ENCODE measurements around the gene PGBD5. TPM values are rescaled to one million over a fixed set of nuclear protein-coding genes. Genes with fewer than 3 reads are reported as not detected.

PGBD5 gene
- polyA plus RNA-seq, 1 donor = 1.6 TPM

GRCh38 chr1:230295367-230295766 is 130.8 kb downstream of the PGBD5 start:
- H3K27me3 ChIP-seq (ENCODE audit: control insufficient read depth, insufficient read depth, low read length) = no peaks in the 10 kb centered on the region
- H3K36me3 ChIP-seq (ENCODE audit: control insufficient read depth, insufficient read depth, low read length) = no peaks in the 10 kb centered on the region
- no peak for DNase-seq
- H3K4me3 ChIP-seq (ENCODE audit: low read length) = no peak overlapping the region
- peaks cover 14% of the 10 kb centered on the region for H3K4me1 ChIP-seq (ENCODE audit: control insufficient read depth, insufficient read depth, low read length)
- H3K9me3 ChIP-seq (ENCODE audit: control insufficient read depth, low read depth, low read length) = no peaks in the 10 kb centered on the region
- H3K27ac ChIP-seq (ENCODE audit: low read length) = no peak overlapping the region
- no CpG with 5 or more reads among the region's 3 CpGs for WGBS (ENCODE audit: insufficient coverage, low lambda C conversion rate)

- H3K27ac ChIP-seq (ENCODE audit: low read length) = no peak overlapping the region
- no peaks in the 10 kb centered on the region for H3K36me3 ChIP-seq (ENCODE audit: control insufficient read depth, insufficient read depth, low read length)
- H3K27me3 ChIP-seq (ENCODE audit: control insufficient read depth, insufficient read depth, low read length) = no peaks in the 10 kb centered on the region
- no peak for DNase-seq
- no peaks in the 10 kb centered on the region for H3K9me3 ChIP-seq (ENCODE audit: control insufficient read depth, low read depth, low read length)
- WGBS (ENCODE audit: insufficient coverage, low lambda C conversion rate) = no CpG with 5 or more reads among the region's 7 CpGs
- no peaks in the 10 kb centered on the region for H3K4me1 ChIP-seq (ENCODE audit: control insufficient read depth, insufficient read depth, low read length)
- no peak overlapping the region for H3K4me3 ChIP-seq (ENCODE audit: low read length)
Measured at GRCh38 chr1:230293390-230293700, 132.8 kb downstream of the PGBD5 start.

GRCh38 chr1:230292689-230293389 is 133.3 kb downstream of the PGBD5 start:
- no peaks in the 10 kb centered on the region for H3K36me3 ChIP-seq (ENCODE audit: control insufficient read depth, insufficient read depth, low read length)
- DNase-seq = no peak
- H3K27me3 ChIP-seq (ENCODE audit: control insufficient read depth, insufficient read depth, low read length) = no peaks in the 10 kb centered on the region
- H3K27ac ChIP-seq (ENCODE audit: low read length) = no peak overlapping the region
- H3K4me3 ChIP-seq (ENCODE audit: low read length) = no peak overlapping the region
- H3K9me3 ChIP-seq (ENCODE audit: control insufficient read depth, low read depth, low read length) = no peaks in the 10 kb centered on the region
- no peaks in the 10 kb centered on the region for H3K4me1 ChIP-seq (ENCODE audit: control insufficient read depth, insufficient read depth, low read length)
- 27% methylated on average over 2 of the region's 12 CpGs for WGBS (ENCODE audit: insufficient coverage, low lambda C conversion rate)

- WGBS (ENCODE audit: insufficient coverage, low lambda C conversion rate) = 48% methylated on average over 2 of the region's 28 CpGs
- no peaks in the 10 kb centered on the region for H3K27me3 ChIP-seq (ENCODE audit: control insufficient read depth, insufficient read depth, low read length)
- no peaks in the 10 kb centered on the region for H3K9me3 ChIP-seq (ENCODE audit: control insufficient read depth, low read depth, low read length)
- no peaks in the 10 kb centered on the region for H3K36me3 ChIP-seq (ENCODE audit: control insufficient read depth, insufficient read depth, low read length)
- DNase-seq = no peak
- H3K4me3 ChIP-seq (ENCODE audit: low read length) = no peak overlapping the region
- no peaks in the 10 kb centered on the region for H3K4me1 ChIP-seq (ENCODE audit: control insufficient read depth, insufficient read depth, low read length)
- no peak overlapping the region for H3K27ac ChIP-seq (ENCODE audit: low read length)
Measured at GRCh38 chr1:230291731-230292620, 134.2 kb downstream of the PGBD5 start.

- Histone ChIP-seq H3K9me3 (ENCODE audit: control insufficient read depth, low read depth, low read length) (no peaks in the 10 kb centered on the region), H3K36me3 (ENCODE audit: control insufficient read depth, insufficient read depth, low read length) (no peaks in the 10 kb centered on the region), H3K4me1 (ENCODE audit: control insufficient read depth, insufficient read depth, low read length) (no peaks in the 10 kb centered on the region), H3K27ac (ENCODE audit: low read length) (no peak overlapping the region), H3K27me3 (ENCODE audit: control insufficient read depth, insufficient read depth, low read length) (no peaks in the 10 kb centered on the region), H3K4me3 (ENCODE audit: low read length) (no peak overlapping the region)
- DNase-seq = no peak
- WGBS (ENCODE audit: insufficient coverage, low lambda C conversion rate) = 97% methylated on average over 3 of the region's 5 CpGs
Measured at GRCh38 chr1:230289350-230289644, 136.8 kb downstream of the PGBD5 start.

- H3K4me1 ChIP-seq (ENCODE audit: control insufficient read depth, insufficient read depth, low read length) = no peaks in the 10 kb centered on the region
- no CpG with 5 or more reads among the region's 14 CpGs for WGBS (ENCODE audit: insufficient coverage, low lambda C conversion rate)
- DNase-seq = no peak
- H3K4me3 ChIP-seq (ENCODE audit: low read length) = no peak overlapping the region
- no peaks in the 10 kb centered on the region for H3K9me3 ChIP-seq (ENCODE audit: control insufficient read depth, low read depth, low read length)
- H3K27ac ChIP-seq (ENCODE audit: low read length) = no peak overlapping the region
- no peaks in the 10 kb centered on the region for H3K27me3 ChIP-seq (ENCODE audit: control insufficient read depth, insufficient read depth, low read length)
- no peaks in the 10 kb centered on the region for H3K36me3 ChIP-seq (ENCODE audit: control insufficient read depth, insufficient read depth, low read length)
Measured at GRCh38 chr1:230288641-230289349, 137.3 kb downstream of the PGBD5 start.

- Histone ChIP-seq H3K36me3 (ENCODE audit: control insufficient read depth, insufficient read depth, low read length) (no peaks in the 10 kb centered on the region), H3K4me3 (ENCODE audit: low read length) (no peak overlapping the region), H3K4me1 (ENCODE audit: control insufficient read depth, insufficient read depth, low read length) (peaks cover under 1% of the 10 kb centered on the region), H3K27me3 (ENCODE audit: control insufficient read depth, insufficient read depth, low read length) (no peaks in the 10 kb centered on the region), H3K27ac (ENCODE audit: low read length) (no peak overlapping the region), H3K9me3 (ENCODE audit: control insufficient read depth, low read depth, low read length) (no peaks in the 10 kb centered on the region)
- no CpG with 5 or more reads among the region's 17 CpGs for WGBS (ENCODE audit: insufficient coverage, low lambda C conversion rate)
- DNase-seq = no peak
Measured at GRCh38 chr1:230287674-230288315, 138.3 kb downstream of the PGBD5 start.

GRCh38 chr1:230286890-230287269 is 139.3 kb downstream of the PGBD5 start:
- H3K36me3 ChIP-seq (ENCODE audit: control insufficient read depth, insufficient read depth, low read length) = no peaks in the 10 kb centered on the region
- H3K27ac ChIP-seq (ENCODE audit: low read length) = no peak overlapping the region
- H3K27me3 ChIP-seq (ENCODE audit: control insufficient read depth, insufficient read depth, low read length) = no peaks in the 10 kb centered on the region
- no peak for DNase-seq
- no peaks in the 10 kb centered on the region for H3K9me3 ChIP-seq (ENCODE audit: control insufficient read depth, low read depth, low read length)
- H3K4me3 ChIP-seq (ENCODE audit: low read length) = no peak overlapping the region
- no CpG with 5 or more reads among the region's 10 CpGs for WGBS (ENCODE audit: insufficient coverage, low lambda C conversion rate)
- peaks cover 7% of the 10 kb centered on the region for H3K4me1 ChIP-seq (ENCODE audit: control insufficient read depth, insufficient read depth, low read length)

- DNase-seq = no peak
- H3K27ac ChIP-seq (ENCODE audit: low read length) = no peak overlapping the region
- WGBS (ENCODE audit: insufficient coverage, low lambda C conversion rate) = 100% methylated on average over 2 of the region's 21 CpGs
- H3K4me1 ChIP-seq (ENCODE audit: control insufficient read depth, insufficient read depth, low read length) = peaks cover 12% of the 10 kb centered on the region
- no peak overlapping the region for H3K4me3 ChIP-seq (ENCODE audit: low read length)
- H3K27me3 ChIP-seq (ENCODE audit: control insufficient read depth, insufficient read depth, low read length) = no peaks in the 10 kb centered on the region
- H3K36me3 ChIP-seq (ENCODE audit: control insufficient read depth, insufficient read depth, low read length) = no peaks in the 10 kb centered on the region
- H3K9me3 ChIP-seq (ENCODE audit: control insufficient read depth, low read depth, low read length) = no peaks in the 10 kb centered on the region
Measured at GRCh38 chr1:230286166-230286889, 139.8 kb downstream of the PGBD5 start.

- no CpG with 5 or more reads among the region's 7 CpGs for WGBS (ENCODE audit: insufficient coverage, low lambda C conversion rate)
- DNase-seq = no peak
- Histone ChIP-seq H3K27me3 (ENCODE audit: control insufficient read depth, insufficient read depth, low read length) (no peaks in the 10 kb centered on the region), H3K36me3 (ENCODE audit: control insufficient read depth, insufficient read depth, low read length) (peaks cover 7% of the 10 kb centered on the region), H3K4me1 (ENCODE audit: control insufficient read depth, insufficient read depth, low read length) (peaks cover 21% of the 10 kb centered on the region), H3K4me3 (ENCODE audit: low read length) (no peak overlapping the region), H3K9me3 (ENCODE audit: control insufficient read depth, low read depth, low read length) (no peaks in the 10 kb centered on the region), H3K27ac (ENCODE audit: low read length) (no peak overlapping the region)
Measured at GRCh38 chr1:230285351-230285750, 140.8 kb downstream of the PGBD5 start.
